K562 (cell line): Measurements from ENCODE around the gene DLGAP1. TPM values are rescaled to one million over a fixed set of nuclear protein-coding genes. Genes with fewer than 3 reads are reported as not detected.

Source experiments
- ATAC-seq: fragments of 200-7000 bp; cut with Tn5 transposase; 3 replicates; pipeline ENCODE4 v1.9.1; 2020; ENCODE audit warnings: moderate library complexity
- BruUV-seq: library from RNA; stranded (reverse); fragments of 400-500 nt; replicated peaks from 2 replicates; lab custom pipeline; 2021; lab: Mats Ljungman, UMichigan
- CTCF ChIA-PET: fragments of 300-600 bp; formaldehyde crosslinking; extraction: SDS; loops from one replicate; lab custom pipeline; 2021; ENCODE audit warnings: low intra/inter-chr PET ratio; lab: Yijun Ruan, JAX
- POLR2A ChIA-PET: fragments of 300-600, 350-650 bp; sonication (Branson Sonifier 250); formaldehyde crosslinking; extraction: SDS; loops from one replicate; lab custom pipeline; 2021; ENCODE audit warnings: antibody characterized with exemption, inconsistent platforms; lab: Yijun Ruan, JAX
- DNase-seq, 4 experiments: peaks; one replicate each; pipeline versions ENCODE4 v3.0.0 to v3.0.0-alpha.2; 2011 to 2018; ENCODE audit warnings: low spot score in 3 of 4, mixed read lengths in 3 of 4; ENCODE audit errors: extremely low read depth in 1 of 4
- FAIRE-seq: peaks from 2 replicates; lab custom pipeline; 2011; peaks lifted over from hg19 to GRCh38; lab: Jason Lieb, UNC
- H2AFZ ChIP-seq: 2 replicates; pipeline ENCODE4 v1.6.0; 2011; ENCODE audit warnings: low read depth, low read length, control low read depth, inconsistent platforms
- H3K27ac ChIP-seq: fragments of 200-600 bp; 3 replicates; pipeline ENCODE4 v1.8.0; 2011; ENCODE audit warnings: low read depth, mild to moderate bottlenecking, control low read depth, inconsistent platforms, low read length, moderate library complexity, mixed read lengths; ENCODE audit errors: extremely low read depth
- H3K27me3 ChIP-seq, 2 experiments: fragments of 300-600 bp in 1 of 2; 2 replicates in 1 of 2; 3 replicates in 1 of 2; pipeline versions ENCODE4 v1.6.0 to v1.8.0; 2011; ENCODE audit warnings: inconsistent platforms in 2 of 2, low read length in 2 of 2, mild to moderate bottlenecking in 1 of 2, mixed read lengths in 1 of 2, moderate library complexity in 1 of 2; ENCODE audit not compliant: control insufficient read depth in 2 of 2, insufficient read depth in 2 of 2
- H3K36me3 ChIP-seq: fragments of 300-600 bp; 3 replicates; pipeline ENCODE4 v1.8.0; 2011; ENCODE audit warnings: mild to moderate bottlenecking, low read length, inconsistent platforms; ENCODE audit not compliant: control insufficient read depth, insufficient read depth
- H3K4me1 ChIP-seq, 2 experiments: fragments of 200-600 bp in 1 of 2; replicated peaks in 1 of 2; 2 replicates in 1 of 2; 3 replicates in 1 of 2; pipeline versions ENCODE4 v1.5.1 to v1.8.0; 2011; ENCODE audit warnings: inconsistent platforms in 2 of 2, low read length in 2 of 2, mild to moderate bottlenecking in 1 of 2, mixed read lengths in 1 of 2, moderate library complexity in 1 of 2; ENCODE audit not compliant: control insufficient read depth in 2 of 2, insufficient read depth in 2 of 2
- H3K4me2 ChIP-seq: 2 replicates; pipeline ENCODE4 v1.6.1; 2011; ENCODE audit warnings: low read length, control low read depth, inconsistent platforms, mixed read lengths; ENCODE audit not compliant: insufficient read depth
- H3K4me3 ChIP-seq: fragments of 200-600 bp; sonication (generic), shearing (Covaris generic); 2 replicates; pipeline ENCODE4 v1.5.1; 2016; ENCODE audit warnings: control low read depth, inconsistent platforms
- H3K79me2 ChIP-seq: fragments of 200-600 bp; 3 replicates; pipeline ENCODE4 v1.8.0; 2011; ENCODE audit warnings: low read length, inconsistent platforms; ENCODE audit not compliant: control insufficient read depth, insufficient read depth
- H3K9ac ChIP-seq, 2 experiments: 2 replicates each; pipeline versions ENCODE4 v1.6.0 to v1.6.1; 2011; ENCODE audit warnings: low read depth in 2 of 2, low read length in 2 of 2, control low read depth in 1 of 2, inconsistent platforms in 1 of 2, mild to moderate bottlenecking in 1 of 2, mixed read lengths in 1 of 2; ENCODE audit not compliant: insufficient read depth in 1 of 2
- H3K9me1 ChIP-seq: one replicate; pipeline ENCODE4 v1.6.0; 2011; ENCODE audit warnings: inconsistent platforms, mild to moderate bottlenecking, low read length, moderate library complexity; ENCODE audit not compliant: control insufficient read depth, insufficient read depth
- H3K9me3 ChIP-seq: replicated peaks from 2 replicates; pipeline ENCODE4 v1.5.1; 2011; ENCODE audit warnings: low read depth, low read length, inconsistent platforms; ENCODE audit not compliant: control insufficient read depth, insufficient read depth
- H4K20me1 ChIP-seq: replicated peaks from 2 replicates; pipeline ENCODE4 v1.6.1; 2011; ENCODE audit warnings: low read length, inconsistent platforms, mixed read lengths; ENCODE audit not compliant: control insufficient read depth, insufficient read depth
- CEBPB ChIP-seq: fragments of 450-650 bp; IDR thresholded peaks from 2 replicates; pipeline ENCODE4 v1.6.1; 2016; ENCODE audit warnings: missing genetic modification characterization, missing compliant biosample characterization
- CREB1 ChIP-seq, 2 experiments: sonication (generic) in 1 of 2; formaldehyde crosslinking in 1 of 2; IDR thresholded peaks; 2 replicates each; pipeline versions ENCODE4 v1.6.1 to v1.8.0; 2012 to 2022; ENCODE audit warnings: inconsistent platforms in 1 of 2, mild to moderate bottlenecking in 1 of 2, missing genetic modification reagents in 1 of 2, moderate library complexity in 1 of 2
- HSF4 ChIP-seq: fragments of 250-450 bp; sonication (Bioruptor Pico); IDR thresholded peaks from 2 replicates; pipeline ENCODE4 v2.1.2; 2022; ENCODE audit warnings: mild to moderate bottlenecking, moderate library complexity, borderline replicate concordance
- IRF2 ChIP-seq: sonication (generic); formaldehyde crosslinking; IDR thresholded peaks from 2 replicates; pipeline ENCODE4 v1.8.1; 2022; ENCODE audit warnings: mild to moderate bottlenecking, missing genetic modification reagents
- MAZ ChIP-seq, 2 experiments: fragments of 450-650 bp in 1 of 2; sonication (generic) in 1 of 2; formaldehyde crosslinking; IDR thresholded peaks in 1 of 2; conservative IDR thresholded peaks in 1 of 2; 2 replicates each; pipeline versions ENCODE4 v1.4.0 to v1.5.0; 2020; ENCODE audit warnings: mild to moderate bottlenecking in 1 of 2, missing genetic modification reagents in 1 of 2
- MCM2 ChIP-seq: fragments of 450-650 bp; IDR thresholded peaks from 2 replicates; pipeline ENCODE4 v1.6.1; 2017; ENCODE audit warnings: low read depth, mild to moderate bottlenecking
- MIER1 ChIP-seq: fragments of 450-650 bp; IDR thresholded peaks from 2 replicates; pipeline ENCODE4 v1.6.1; 2016; ENCODE audit warnings: antibody characterized with exemption, mild to moderate bottlenecking, low read depth
- POU5F1 ChIP-seq: fragments of 150-350 bp; IDR thresholded peaks from 2 replicates; pipeline ENCODE4 v1.6.1; 2014; ENCODE audit warnings: borderline replicate concordance, low read length, low read depth, mild to moderate bottlenecking; ENCODE audit not compliant: partially characterized antibody
- ZBTB17 ChIP-seq: fragments of 450-650 bp; formaldehyde crosslinking; IDR thresholded peaks from 2 replicates; pipeline ENCODE4 v1.4.0; 2020; ENCODE audit warnings: mild to moderate bottlenecking
- ZBTB7A ChIP-seq: IDR thresholded peaks from 2 replicates; pipeline ENCODE4 v1.6.1; 2011; ENCODE audit warnings: low read depth, mild to moderate bottlenecking, low read length, moderate library complexity, borderline replicate concordance; ENCODE audit not compliant: control insufficient read depth
- ZNF79 ChIP-seq: fragments of 250-450 bp; sonication (Bioruptor Pico); IDR thresholded peaks from 2 replicates; pipeline ENCODE4 v1.4.0; 2020; ENCODE audit warnings: low read depth, mild to moderate bottlenecking, moderate library complexity
- WGBS: fragments of 100-300 bp; shearing (Covaris generic); methylation state at CpG from one replicate; pipeline ENCODE4 v1.1.6; 2016; ENCODE audit warnings: low coverage, mixed read lengths; ENCODE audit not compliant: insufficient coverage; ENCODE audit errors: missing lambda C conversion rate; 5-methylcytosine and 5-hydroxymethylcytosine counted together
- in situ Hi-C: fragments of 300-500 bp; cut with MboI; formaldehyde crosslinking; loops from 4 replicates; pipeline ENCODE4 v1.15.0; 2018; ENCODE audit warnings: inconsistent platforms, mixed read lengths
- intact Hi-C: fragments of 100-400 bp; cut with micrococcal nuclease; formaldehyde crosslinking; loops from 2 replicates; pipeline ENCODE4 v1.14.2; 2022
- polyA plus RNA-seq, 8 experiments: library from polyadenylated mRNA; depleted of rRNA in 4 of 8; stranded (reverse) in 5 of 8; unstranded in 3 of 8; fragments of >200 nt; fragmentation: Nextera tagmentation in 2 of 8; fragmentation: Illumina TruSeq in 1 of 8; extraction: Ambion mirVana in 2 of 8; extraction: Trizol in 1 of 8; gene quantifications; 2 replicates each; pipeline versions ENCODE4 v1.2.1 to v1.2.3, GENCODE V29; 2011 to 2014; ENCODE audit warnings: inconsistent platforms in 1 of 8, missing spikeins in 1 of 8
- total RNA-seq, 7 experiments: library from RNA; depleted of rRNA in 6 of 7; stranded (reverse); fragments of >200 nt in 6 of 7; fragmentation: Illumina TruSeq in 2 of 7; extraction: Trizol in 2 of 7; gene quantifications; 2 replicates each; pipeline versions ENCODE4 v1.2.1 to v1.2.3, GENCODE V29; 2011 to 2021; ENCODE audit warnings: low replicate concordance in 1 of 7

DLGAP1 gene
- total and polyA plus RNA-seq, 9 of the 15 experiments (the other 6 are each of a cell fraction or from before 2014, with no cell fraction given), result 0.04 to 0.22 (median 0.08) TPM

- no peaks in the 10 kb centered on the region; the same call in 1 of the 2 replicates for H3K9me3 ChIP-seq
- no peaks in the 10 kb centered on the region for H3K79me2 ChIP-seq
- no peaks in the 10 kb centered on the region for H4K20me1 ChIP-seq
- no peak overlapping the region for H3K9ac ChIP-seq
- DNase-seq (no peak), FAIRE-seq (no peak), ATAC-seq (no peak)
- intact Hi-C loops, result no loop called here
- no peak overlapping the region for H3K4me3 ChIP-seq
- in situ Hi-C loops, result no loop called here
- no peak overlapping the region for H3K27ac ChIP-seq
- no TSS peak for BruUV-seq
- no peaks in the 10 kb centered on the region for H3K9me1 ChIP-seq
- H3K4me1 ChIP-seq, result no peaks in the 10 kb centered on the region
- no peak overlapping the region for H2AFZ ChIP-seq
- H3K4me2 ChIP-seq, result no peak overlapping the region
- POLR2A ChIA-PET, result interaction anchor here (0.7 kb wide), 1 partner anchor 7 kb away, joined by 5 read pairs; no protein-coding TSS in a partner anchor
- 1% methylated on average over 4 of the region's 4 CpGs for WGBS
- H3K27me3 ChIP-seq, result no peaks in the 10 kb centered on the region
- H3K36me3 ChIP-seq, result no peaks in the 10 kb centered on the region
- no peak for TF ChIP-seq MCM2
- TF ChIP-seq ZBTB7A, result no peak
- no peak for TF ChIP-seq MAZ (CRISPR knock-in tag; conservative IDR thresholded peaks at IDR 0.05 in 1 of 2, IDR thresholded peaks at IDR 0.05 in 1 of 2)
- no peak for TF ChIP-seq CEBPB (tag)
- CTCF ChIA-PET, result no interaction called here
Observed at GRCh38 chr18:4283746-4284291, 171.3 kb downstream of the DLGAP1 start.

DNA sequence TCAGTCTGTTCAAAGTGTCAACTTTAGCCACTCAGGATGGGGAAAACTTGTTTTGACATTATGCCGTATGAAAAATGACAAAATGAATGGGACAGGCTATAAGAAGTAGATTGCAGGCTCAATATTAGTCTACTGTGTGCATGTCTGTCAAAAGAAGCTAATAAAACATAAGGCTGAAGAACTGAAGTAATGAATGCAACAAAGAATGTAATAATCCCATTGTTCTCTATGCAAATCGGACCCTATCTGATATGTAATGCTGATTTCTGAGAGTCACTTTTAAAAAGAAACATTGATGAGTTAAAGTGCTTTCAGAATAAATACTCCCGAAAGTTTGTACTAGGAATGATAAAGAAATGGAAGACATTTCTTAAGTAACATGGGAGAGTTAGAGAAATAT lies 172.2 kb downstream of the DLGAP1 start:
- ChIA-PET CTCF (no interaction called here), POLR2A (no interaction called here)
- no peak for FAIRE-seq
- H3K9ac ChIP-seq, result no peak overlapping the region
- intact Hi-C loops, result no loop called here
- no peaks in the 10 kb centered on the region for H3K36me3 ChIP-seq
- H3K4me2 ChIP-seq, result no peak overlapping the region
- H3K4me3 ChIP-seq, result no peak overlapping the region
- H4K20me1 ChIP-seq, result no peaks in the 10 kb centered on the region
- ATAC-seq, result no peak
- H3K4me1 ChIP-seq, result no peaks in the 10 kb centered on the region
- no TSS peak for BruUV-seq
- no peaks in the 10 kb centered on the region for H3K79me2 ChIP-seq
- H2AFZ ChIP-seq, result no peak overlapping the region
- H3K9me1 ChIP-seq, result no peaks in the 10 kb centered on the region
- 0% methylated on average over 3 of the region's 3 CpGs for whole genome bisulfite sequencing
- in situ Hi-C loops, result no loop called here
- DNase-seq, result no peak
- TF ChIP-seq MIER1 (no peak), POU5F1 (no peak), HSF4 (CRISPR knock-in tag) (no peak), ZNF79 (no peak), IRF2 (CRISPR knock-in tag) (no peak), CREB1 (IDR thresholded peaks at IDR 0.05) (no peak), CREB1 (CRISPR knock-in tag; IDR thresholded peaks at IDR 0.05) (no peak), ZBTB17 (no peak)
- TF ChIP-seq, all 486 proteins: peak for 0
- Histone ChIP-seq H3K27me3 (no peaks in the 10 kb centered on the region), H3K9me3 (no peaks in the 10 kb centered on the region; the same call in 1 of the 2 replicates), H3K27ac (no peak overlapping the region)
